Measurements from ENCODE around the gene SLC25A51.

Gene SLC25A51

DNA sequence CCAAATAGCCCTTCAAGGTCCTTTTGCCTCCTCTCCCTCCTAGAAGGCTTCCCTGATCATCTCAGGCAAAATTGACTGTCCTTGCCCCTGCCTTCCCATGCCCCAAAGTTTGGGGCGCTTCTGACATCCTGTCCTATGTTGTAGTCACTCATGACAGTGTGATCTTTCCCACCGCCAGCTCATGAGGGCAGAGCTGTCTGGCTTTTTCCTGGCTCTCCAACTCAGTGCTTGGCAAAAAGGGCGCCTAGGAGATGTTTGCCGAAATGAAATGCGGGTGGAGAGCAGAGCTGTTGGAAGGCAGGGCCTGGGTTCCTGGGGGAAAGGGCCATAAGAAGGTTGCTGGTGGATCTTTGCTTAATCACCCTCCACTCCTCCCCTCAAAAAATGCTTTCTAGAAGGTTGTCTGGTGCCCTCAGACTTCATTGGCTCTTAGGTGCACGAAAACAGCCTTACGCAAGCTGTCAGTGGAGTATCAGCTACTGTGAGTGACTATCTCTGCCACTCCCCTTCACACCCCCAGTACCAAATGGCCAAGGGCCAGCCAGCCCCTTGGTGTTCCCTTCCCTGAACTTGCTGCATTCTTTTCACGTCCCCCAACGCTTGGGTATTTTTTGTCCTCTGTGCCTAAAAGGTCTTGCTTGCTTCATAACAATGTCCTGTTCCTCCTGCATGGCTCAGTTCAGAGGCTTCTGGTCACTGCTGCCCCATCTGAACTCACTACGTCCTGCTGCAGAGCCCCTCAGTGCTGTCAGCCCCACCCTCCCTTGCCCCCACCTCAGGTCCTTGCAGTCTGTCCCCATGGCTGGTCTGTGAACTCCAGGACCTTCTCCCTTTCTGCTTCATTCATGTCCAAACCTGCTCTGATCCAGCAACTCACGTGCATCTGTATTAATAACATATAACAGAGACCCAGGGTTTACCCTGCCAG, 2.6 kb upstream of the SLC25A51 start:
- TF ChIP-seq, protein P1, sequence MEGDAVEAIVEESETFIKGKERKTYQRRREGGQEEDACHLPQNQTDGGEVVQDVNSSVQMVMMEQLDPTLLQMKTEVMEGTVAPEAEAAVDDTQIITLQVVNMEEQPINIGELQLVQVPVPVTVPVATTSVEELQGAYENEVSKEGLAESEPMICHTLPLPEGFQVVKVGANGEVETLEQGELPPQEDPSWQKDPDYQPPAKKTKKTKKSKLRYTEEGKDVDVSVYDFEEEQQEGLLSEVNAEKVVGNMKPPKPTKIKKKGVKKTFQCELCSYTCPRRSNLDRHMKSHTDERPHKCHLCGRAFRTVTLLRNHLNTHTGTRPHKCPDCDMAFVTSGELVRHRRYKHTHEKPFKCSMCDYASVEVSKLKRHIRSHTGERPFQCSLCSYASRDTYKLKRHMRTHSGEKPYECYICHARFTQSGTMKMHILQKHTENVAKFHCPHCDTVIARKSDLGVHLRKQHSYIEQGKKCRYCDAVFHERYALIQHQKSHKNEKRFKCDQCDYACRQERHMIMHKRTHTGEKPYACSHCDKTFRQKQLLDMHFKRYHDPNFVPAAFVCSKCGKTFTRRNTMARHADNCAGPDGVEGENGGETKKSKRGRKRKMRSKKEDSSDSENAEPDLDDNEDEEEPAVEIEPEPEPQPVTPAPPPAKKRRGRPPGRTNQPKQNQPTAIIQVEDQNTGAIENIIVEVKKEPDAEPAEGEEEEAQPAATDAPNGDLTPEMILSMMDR (IDR thresholded peaks at IDR 0.05; ENCODE audit: extremely low read depth, insufficient read depth, missing control alignments) = no peak
- no peak for DNase-seq (ENCODE audit: low spot score)
- in situ Hi-C loops (cut with MboI; ENCODE audit: low pct_unique_long_range_greater_than_20kb, low sequenced_read_pairs, unreplicated experiment) = no loop called here

DNA sequence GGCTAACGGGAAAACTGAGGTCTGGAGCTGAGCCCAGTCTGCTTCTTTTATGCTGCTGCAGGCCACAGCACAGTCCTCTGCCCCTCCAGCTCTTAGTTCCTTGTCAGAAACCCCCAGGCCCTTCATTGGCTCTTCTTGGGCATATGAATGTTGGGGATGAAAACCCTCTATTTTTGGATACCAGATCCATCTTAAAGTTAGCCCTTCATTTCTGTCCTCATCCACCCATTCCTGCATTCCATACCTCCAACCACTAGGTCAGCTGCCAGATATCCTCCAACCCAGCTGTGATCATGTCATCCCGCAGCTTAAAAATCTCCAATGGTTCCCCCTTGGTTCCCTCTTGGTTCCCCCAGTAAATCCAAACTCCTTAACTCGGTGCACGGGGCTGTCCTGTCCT, 1.8 kb upstream of the SLC25A51 start:
- TF ChIP-seq, protein P1 (IDR thresholded peaks at IDR 0.05; ENCODE audit: extremely low read depth, insufficient read depth, missing control alignments) = no peak
- DNase-seq (ENCODE audit: low spot score) = no peak
- in situ Hi-C loops (cut with MboI; ENCODE audit: low pct_unique_long_range_greater_than_20kb, low sequenced_read_pairs, unreplicated experiment) = no loop called here

DNA sequence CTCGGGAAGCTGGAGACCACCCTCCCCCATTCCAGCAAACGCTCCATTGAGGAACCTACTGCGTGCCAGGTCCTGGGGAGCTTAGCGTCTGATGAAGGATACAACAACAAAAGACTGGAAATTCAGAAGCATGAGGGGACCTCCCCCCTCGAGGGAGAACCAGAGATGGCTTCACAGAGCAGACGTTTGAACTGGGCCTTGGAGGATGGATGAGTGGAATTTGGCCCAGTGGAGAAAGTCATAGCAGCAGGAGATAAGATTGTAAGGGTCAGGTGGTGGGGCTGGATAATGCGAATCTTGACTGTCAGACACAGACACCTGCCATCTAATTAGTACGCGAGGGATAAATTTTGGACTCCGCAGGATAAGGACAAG, 1.2 kb upstream of the SLC25A51 start:
- TF ChIP-seq, protein P1 (IDR thresholded peaks at IDR 0.05; ENCODE audit: extremely low read depth, insufficient read depth, missing control alignments) = no peak
- no peak for DNase-seq (ENCODE audit: low spot score)
- in situ Hi-C loops (cut with MboI; ENCODE audit: low pct_unique_long_range_greater_than_20kb, low sequenced_read_pairs, unreplicated experiment) = no loop called here

DNA sequence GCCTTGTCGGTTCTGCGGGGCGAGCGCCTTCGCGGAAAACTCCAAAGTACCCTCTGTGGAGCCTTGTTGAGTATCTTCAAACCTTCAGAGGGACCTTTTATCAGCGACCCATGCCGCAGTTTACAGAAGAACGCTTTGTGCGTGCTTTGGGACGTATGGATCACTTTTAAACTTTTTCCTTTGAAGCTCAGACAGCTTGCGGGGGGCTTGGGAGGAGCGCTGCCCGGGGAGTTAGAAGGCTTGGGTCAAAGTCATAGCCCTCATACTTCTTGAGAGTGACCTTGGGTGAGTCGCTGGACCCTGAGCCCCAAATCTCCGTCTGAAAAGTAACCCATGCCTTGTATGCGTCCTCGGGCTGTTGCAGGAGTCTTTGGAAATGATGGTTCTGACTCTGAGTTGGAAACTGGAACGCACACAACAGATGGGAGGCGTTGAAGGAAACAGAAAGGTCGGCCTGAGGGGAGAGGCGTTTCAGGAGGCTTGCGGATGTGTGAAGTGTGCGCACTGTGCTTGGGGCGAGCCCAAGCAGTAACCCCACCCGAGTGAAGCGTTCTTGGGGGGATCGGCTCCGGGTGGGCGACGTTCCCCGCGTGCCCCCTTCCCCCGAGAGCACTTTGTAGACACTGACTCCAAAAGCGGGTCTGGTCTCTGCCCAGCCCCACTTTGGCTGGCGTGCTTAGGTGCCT, 661 bp upstream of the SLC25A51 start:
- TF ChIP-seq, protein P1 (IDR thresholded peaks at IDR 0.05; ENCODE audit: extremely low read depth, insufficient read depth, missing control alignments) = no peak
- no peak for DNase-seq (ENCODE audit: low spot score)
- in situ Hi-C loops (cut with MboI; ENCODE audit: low pct_unique_long_range_greater_than_20kb, low sequenced_read_pairs, unreplicated experiment) = no loop called here

DNA sequence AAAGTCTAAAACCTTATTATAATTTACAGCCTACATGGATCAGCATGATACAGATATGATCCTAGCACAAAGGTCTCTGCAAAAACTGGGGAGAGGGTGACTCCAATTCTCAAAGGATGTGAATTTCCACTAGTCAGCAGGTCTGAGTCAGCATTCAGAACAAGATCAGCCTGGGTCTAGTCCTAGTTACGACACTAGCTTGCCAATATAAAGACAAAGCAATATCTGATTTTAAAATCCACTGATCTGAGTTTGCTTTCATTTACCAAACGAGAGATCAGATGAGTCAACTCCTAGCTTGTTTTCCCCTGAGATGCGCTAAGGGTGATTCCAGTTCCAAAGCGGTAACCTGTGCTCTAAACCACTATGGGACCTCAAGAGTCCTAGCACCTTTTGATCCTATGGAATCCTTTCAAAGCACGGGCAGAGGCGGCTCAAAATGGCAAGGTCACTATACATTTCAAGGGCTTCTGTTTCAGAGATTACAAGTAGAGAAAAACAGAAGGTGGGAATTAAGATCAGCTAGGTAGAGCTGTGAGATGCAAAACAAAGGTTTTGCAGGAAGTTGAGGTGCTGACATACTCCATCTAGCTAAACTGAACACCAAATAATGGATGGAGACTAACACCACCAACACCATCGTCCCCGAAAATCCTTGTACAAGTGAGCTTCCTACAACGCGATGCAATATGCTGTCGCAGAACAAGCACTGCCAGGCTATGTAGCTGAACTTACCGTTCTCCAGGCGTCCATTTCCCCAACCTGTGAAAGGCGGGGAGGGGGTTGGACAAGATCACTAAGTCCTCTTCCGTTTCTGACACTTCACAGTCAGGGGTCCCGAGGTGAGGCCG, 906 bp downstream of the SLC25A51 start:
- TF ChIP-seq, protein P1 (IDR thresholded peaks at IDR 0.05; ENCODE audit: extremely low read depth, insufficient read depth, missing control alignments) = no peak
- peak; percentile 50 for DNase-seq (ENCODE audit: low spot score)
- in situ Hi-C loops (cut with MboI; ENCODE audit: low pct_unique_long_range_greater_than_20kb, low sequenced_read_pairs, unreplicated experiment) = no loop called here

DNA sequence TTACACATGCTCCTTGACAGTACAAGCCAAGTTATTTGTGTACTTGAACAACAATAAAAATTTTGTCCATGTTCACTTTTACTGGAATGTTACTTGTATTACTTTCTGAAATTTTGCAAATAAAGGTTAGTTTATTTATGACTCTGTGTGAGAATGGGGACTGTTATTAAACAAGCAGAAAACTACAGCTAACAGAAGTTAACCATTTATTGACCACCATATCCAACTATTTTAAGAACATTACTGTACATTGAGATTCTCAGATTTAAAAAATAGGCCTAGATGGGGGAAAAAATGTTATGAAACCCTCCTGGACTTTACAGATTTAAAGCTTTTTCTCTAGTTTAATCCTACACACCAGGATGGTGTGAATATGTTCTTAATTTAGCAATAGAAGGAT, 1.8 kb downstream of the SLC25A51 start:
- no peak for DNase-seq (ENCODE audit: low spot score)
- in situ Hi-C loops (cut with MboI; ENCODE audit: low pct_unique_long_range_greater_than_20kb, low sequenced_read_pairs, unreplicated experiment) = no loop called here
- TF ChIP-seq, protein P1 (IDR thresholded peaks at IDR 0.05; ENCODE audit: extremely low read depth, insufficient read depth, missing control alignments) = no peak
